Neural cell (in vitro differentiated cells): ENCODE measurements around the gene PRRC2B. TPM values are rescaled to one million over a fixed set of nuclear protein-coding genes. Genes with fewer than 3 reads are reported as not detected.

Source experiments
- H2AFZ ChIP-seq: fragments of 200-600, 300-800 bp; sonication (generic), shearing (Covaris generic); 2 replicates; pipeline ENCODE4 v1.6.0; 2014; ENCODE audit warnings: low read depth, mild to moderate bottlenecking, antibody characterized with exemption, low read length, moderate library complexity
- H3F3A ChIP-seq: fragments of 200-600 bp; shearing (Covaris generic); 2 replicates; pipeline ENCODE4 v1.6.1; 2016; ENCODE audit warnings: mild to moderate bottlenecking, moderate library complexity, mixed read lengths, antibody characterized with exemption, low read length; ENCODE audit not compliant: insufficient read depth, poor library complexity, severe bottlenecking
- H3K27ac ChIP-seq: fragments of 200-600, 300-800 bp; sonication (generic), shearing (Covaris generic); 2 replicates; pipeline ENCODE4 v1.5.1; 2014; ENCODE audit warnings: mild to moderate bottlenecking, low read length, moderate library complexity
- H3K27me3 ChIP-seq: fragments of 300-800, 200-600 bp; sonication (generic), shearing (Covaris generic); 2 replicates; pipeline ENCODE4 v1.6.0; 2014; ENCODE audit warnings: mild to moderate bottlenecking, low read depth, low read length, moderate library complexity; ENCODE audit not compliant: insufficient read depth
- H3K36me3 ChIP-seq: fragments of 300-800, 200-600 bp; sonication (generic), shearing (Covaris generic); 2 replicates; pipeline ENCODE4 v1.5.1; 2014; ENCODE audit warnings: mild to moderate bottlenecking, antibody characterized with exemption, low read length, moderate library complexity; ENCODE audit not compliant: insufficient read depth
- H3K4me2 ChIP-seq: fragments of 300-800, 200-600 bp; sonication (generic), shearing (Covaris generic); 2 replicates; pipeline ENCODE4 v1.6.0; 2014; ENCODE audit warnings: mild to moderate bottlenecking, low read length
- H3K4me3 ChIP-seq: fragments of 300-800, 200-600 bp; sonication (generic), shearing (Covaris generic); 2 replicates; pipeline ENCODE4 v1.5.1; 2014; ENCODE audit warnings: mild to moderate bottlenecking, low read length, moderate library complexity
- H3K79me2 ChIP-seq: fragments of 200-600 bp; shearing (Covaris generic); replicated peaks from 2 replicates; pipeline ENCODE4 v1.6.0; 2014; ENCODE audit warnings: mild to moderate bottlenecking, low read length, moderate library complexity; ENCODE audit not compliant: insufficient read depth
- H3K9ac ChIP-seq: fragments of 300-800, 200-600 bp; sonication (generic), shearing (Covaris generic); 2 replicates; pipeline ENCODE4 v1.6.1; 2016; ENCODE audit warnings: mild to moderate bottlenecking, low read length, mixed read lengths
- H3K9me2 ChIP-seq: fragments of 200-600 bp; shearing (Covaris generic); 2 replicates; pipeline ENCODE4 v1.6.1; 2016; ENCODE audit warnings: mild to moderate bottlenecking, low read length, mixed read lengths; ENCODE audit not compliant: insufficient read depth
- H3K9me3 ChIP-seq: fragments of 200-600, 300-800 bp; sonication (generic), shearing (Covaris generic); 2 replicates; pipeline ENCODE4 v1.6.1; 2016; ENCODE audit warnings: mild to moderate bottlenecking, mixed run types, low read length, moderate library complexity, mixed read lengths
- H4K20me1 ChIP-seq: fragments of 200-600 bp; shearing (Covaris generic); 2 replicates; pipeline ENCODE4 v1.6.1; 2016; ENCODE audit warnings: mild to moderate bottlenecking, mixed run types; ENCODE audit not compliant: insufficient read depth
- CTCF ChIP-seq: fragments of 450-650 bp; IDR thresholded peaks from 2 replicates; pipeline ENCODE4 v1.5.1; 2014; ENCODE audit warnings: antibody characterized with exemption, mild to moderate bottlenecking, moderate library complexity; ENCODE audit not compliant: poor library complexity, severe bottlenecking
- EP300 ChIP-seq: fragments of 450-650 bp; conservative IDR thresholded peaks from 2 replicates; pipeline ENCODE4 v1.6.1; 2014; ENCODE audit warnings: antibody characterized with exemption, mild to moderate bottlenecking, moderate library complexity; ENCODE audit not compliant: poor library complexity, severe bottlenecking
- EZH2 ChIP-seq: fragments of 200-600, 300-800 bp; shearing (Covaris generic), sonication (generic); IDR thresholded peaks from 2 replicates; pipeline ENCODE4 v1.6.1; 2014; ENCODE audit warnings: antibody characterized with exemption, low read length, borderline replicate concordance, mild to moderate bottlenecking; ENCODE audit not compliant: insufficient read depth, poor library complexity, severe bottlenecking
- MXI1 ChIP-seq: fragments of 450-650 bp; conservative IDR thresholded peaks from 2 replicates; pipeline ENCODE4 v1.6.1; 2014; ENCODE audit warnings: antibody characterized with exemption, mild to moderate bottlenecking; ENCODE audit not compliant: poor library complexity, severe bottlenecking
- POLR2AphosphoS5 ChIP-seq: IDR thresholded peaks from 2 replicates; pipeline ENCODE4 v1.6.1; 2012
- RAD21 ChIP-seq: fragments of 450-650 bp; conservative IDR thresholded peaks from 2 replicates; pipeline ENCODE4 v1.6.1; 2014; ENCODE audit warnings: antibody characterized with exemption, mild to moderate bottlenecking, moderate library complexity
- SMC3 ChIP-seq: fragments of 450-650 bp; conservative IDR thresholded peaks from 2 replicates; pipeline ENCODE4 v1.6.1; 2014; ENCODE audit warnings: antibody characterized with exemption, mild to moderate bottlenecking, moderate library complexity; ENCODE audit not compliant: poor library complexity
- TAF1 ChIP-seq: IDR thresholded peaks from 2 replicates; pipeline ENCODE4 v1.6.1; 2012; ENCODE audit warnings: low read depth
- polyA plus RNA-seq: library from polyadenylated mRNA; depleted of rRNA; stranded (reverse); fragments of >200 nt; gene quantifications from 2 replicates; pipeline ENCODE4 v1.2.3, GENCODE V29; 2014
- TF ChIP-seq, protein P1 (sequence below): IDR thresholded peaks from 2 replicates; pipeline ENCODE4 v1.6.1; 2012; ENCODE audit warnings: borderline replicate concordance

Gene PRRC2B
- polyA plus RNA-seq, 1 donor from 2014 or later: 89.5 TPM

DNA sequence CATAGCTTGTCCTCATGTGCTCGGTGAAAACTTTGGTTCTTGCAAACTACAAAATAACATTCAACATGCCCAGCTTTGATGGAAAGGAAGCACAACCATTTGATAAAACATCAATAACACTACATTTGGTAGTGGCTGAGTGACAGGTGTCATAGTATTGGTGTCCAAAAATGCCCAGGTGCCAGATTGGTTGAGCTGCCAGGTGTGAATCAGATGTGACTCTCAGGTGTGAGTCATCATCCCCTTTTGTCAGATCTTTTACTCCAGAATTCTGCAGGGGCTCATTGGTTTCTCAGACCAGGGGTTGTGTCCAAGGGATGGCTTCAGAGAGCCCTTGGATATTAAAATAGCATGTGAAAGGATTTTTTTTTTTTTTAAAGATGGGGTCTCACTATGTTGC is 86.4 kb downstream of the PRRC2B start:
- Histone ChIP-seq H4K20me1 (peaks cover 11% of the 10 kb centered on the region), H3K9ac (no peak overlapping the region), H3K4me3 (no peak overlapping the region)

GRCh38 chr9:131481441-131482342 is 87.8 kb downstream of the PRRC2B start:
- peaks cover 5% of the 10 kb centered on the region for H3K36me3 ChIP-seq
- H3F3A ChIP-seq: no peaks in the 10 kb centered on the region
- H3K4me3 ChIP-seq: no peak overlapping the region
- no peak overlapping the region for H3K27ac ChIP-seq
- no peaks in the 10 kb centered on the region for H3K9me2 ChIP-seq
- no peaks in the 10 kb centered on the region for H3K27me3 ChIP-seq
- H2AFZ ChIP-seq: no peak overlapping the region
- no peaks in the 10 kb centered on the region for H3K9me3 ChIP-seq
- no peak overlapping the region for H3K9ac ChIP-seq
- H3K4me2 ChIP-seq: no peak overlapping the region
- peaks cover 11% of the 10 kb centered on the region for H4K20me1 ChIP-seq
- H3K79me2 ChIP-seq: peaks cover 5% of the 10 kb centered on the region
- TF ChIP-seq MXI1 (no peak), POLR2AphosphoS5 (no peak), RAD21 (no peak), CTCF (no peak), EZH2 (no peak), TAF1 (no peak), SMC3 (no peak), EP300 (no peak)

More for the DNA sequence above, 86.4 kb downstream of the PRRC2B start:
- no peak overlapping the region for H3K27ac ChIP-seq
- H3K4me2 ChIP-seq: no peak overlapping the region
- no peak overlapping the region for H2AFZ ChIP-seq
- no peaks in the 10 kb centered on the region for H3K27me3 ChIP-seq
- H3F3A ChIP-seq: no peaks in the 10 kb centered on the region
- H3K79me2 ChIP-seq: peaks cover 5% of the 10 kb centered on the region
- no peak for TF ChIP-seq MXI1
- no peak for TF ChIP-seq RAD21
- no peak for TF ChIP-seq POLR2AphosphoS5
- TF ChIP-seq SMC3: no peak
- TF ChIP-seq EP300: no peak
- TF ChIP-seq, protein P1, sequence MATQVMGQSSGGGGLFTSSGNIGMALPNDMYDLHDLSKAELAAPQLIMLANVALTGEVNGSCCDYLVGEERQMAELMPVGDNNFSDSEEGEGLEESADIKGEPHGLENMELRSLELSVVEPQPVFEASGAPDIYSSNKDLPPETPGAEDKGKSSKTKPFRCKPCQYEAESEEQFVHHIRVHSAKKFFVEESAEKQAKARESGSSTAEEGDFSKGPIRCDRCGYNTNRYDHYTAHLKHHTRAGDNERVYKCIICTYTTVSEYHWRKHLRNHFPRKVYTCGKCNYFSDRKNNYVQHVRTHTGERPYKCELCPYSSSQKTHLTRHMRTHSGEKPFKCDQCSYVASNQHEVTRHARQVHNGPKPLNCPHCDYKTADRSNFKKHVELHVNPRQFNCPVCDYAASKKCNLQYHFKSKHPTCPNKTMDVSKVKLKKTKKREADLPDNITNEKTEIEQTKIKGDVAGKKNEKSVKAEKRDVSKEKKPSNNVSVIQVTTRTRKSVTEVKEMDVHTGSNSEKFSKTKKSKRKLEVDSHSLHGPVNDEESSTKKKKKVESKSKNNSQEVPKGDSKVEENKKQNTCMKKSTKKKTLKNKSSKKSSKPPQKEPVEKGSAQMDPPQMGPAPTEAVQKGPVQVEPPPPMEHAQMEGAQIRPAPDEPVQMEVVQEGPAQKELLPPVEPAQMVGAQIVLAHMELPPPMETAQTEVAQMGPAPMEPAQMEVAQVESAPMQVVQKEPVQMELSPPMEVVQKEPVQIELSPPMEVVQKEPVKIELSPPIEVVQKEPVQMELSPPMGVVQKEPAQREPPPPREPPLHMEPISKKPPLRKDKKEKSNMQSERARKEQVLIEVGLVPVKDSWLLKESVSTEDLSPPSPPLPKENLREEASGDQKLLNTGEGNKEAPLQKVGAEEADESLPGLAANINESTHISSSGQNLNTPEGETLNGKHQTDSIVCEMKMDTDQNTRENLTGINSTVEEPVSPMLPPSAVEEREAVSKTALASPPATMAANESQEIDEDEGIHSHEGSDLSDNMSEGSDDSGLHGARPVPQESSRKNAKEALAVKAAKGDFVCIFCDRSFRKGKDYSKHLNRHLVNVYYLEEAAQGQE: no peak
- TF ChIP-seq EZH2: no peak
- TF ChIP-seq TAF1: no peak
- TF ChIP-seq CTCF: no peak
- H3K36me3 ChIP-seq: peaks cover 5% of the 10 kb centered on the region
- H3K9me2 ChIP-seq: no peaks in the 10 kb centered on the region
- H3K9me3 ChIP-seq: no peaks in the 10 kb centered on the region
